IPS-NIHi11 (cell line): Measurements from ENCODE around the gene RSBN1.
"Not testable (repeated sequence)": the region's sequence is repeated elsewhere in the genome, so short reads cannot be mapped to it uniquely, and the experiment has no call there.

ENCODE experiments used
- DNase-seq: peaks from one replicate; pipeline ENCODE4 v3.0.0; 2012; ENCODE audit warnings: mixed read lengths, low spot score

The RSBN1 gene

GRCh38 chr1:113742515-113742914 lies 69.8 kb downstream of the RSBN1 start:
- no peak for DNase-seq

GRCh38 chr1:113734357-113735055 lies 77.8 kb downstream of the RSBN1 start:
- DNase-seq = no peak

GRCh38 chr1:113732802-113733201 lies 79.5 kb downstream of the RSBN1 start:
- no peak for DNase-seq

- no peak for DNase-seq
Measured at GRCh38 chr1:113721010-113721409, 91.3 kb downstream of the RSBN1 start.

- DNase-seq = not testable (repeated sequence)
Measured at GRCh38 chr1:113718621-113719020, 93.7 kb downstream of the RSBN1 start.

- not testable (repeated sequence) for DNase-seq
Measured at GRCh38 chr1:113717506-113717905, 94.8 kb downstream of the RSBN1 start.

GRCh38 chr1:113714606-113715269 lies 97.5 kb downstream of the RSBN1 start:
- no peak for DNase-seq
